IMR-90 (cell line): ENCODE data around the gene CASTOR1.

Experiments used
- BHLHE40 ChIP-seq: fragments of 150-350 bp; IDR thresholded peaks from 2 replicates; pipeline ENCODE4 v1.6.1; 2016; ENCODE audit warnings: mild to moderate bottlenecking, low read depth, low read length
- CEBPB ChIP-seq: IDR thresholded peaks from 2 replicates; pipeline ENCODE4 v1.6.1; 2012; ENCODE audit warnings: low read depth, low read length, improper control_type of control experiment
- CHD1 ChIP-seq: IDR thresholded peaks from 2 replicates; pipeline ENCODE4 v1.6.1; 2012; ENCODE audit warnings: low read depth, low read length, improper control_type of control experiment
- FOS ChIP-seq: fragments of 150-350 bp; IDR thresholded peaks from 2 replicates; pipeline ENCODE4 v1.6.1; 2016; ENCODE audit warnings: low read depth, low read length
- MAFK ChIP-seq: IDR thresholded peaks from 2 replicates; pipeline ENCODE4 v1.6.1; 2012; ENCODE audit warnings: low read depth, low read length, improper control_type of control experiment
- MAZ ChIP-seq: IDR thresholded peaks from 2 replicates; pipeline ENCODE4 v1.6.1; 2012; ENCODE audit warnings: low read depth, mild to moderate bottlenecking, low read length, improper control_type of control experiment, moderate library complexity, borderline replicate concordance
- MXI1 ChIP-seq: IDR thresholded peaks from 2 replicates; pipeline ENCODE4 v1.6.1; 2012; ENCODE audit warnings: low read depth, mild to moderate bottlenecking, low read length, moderate library complexity, borderline replicate concordance
- POLR2A ChIP-seq: IDR thresholded peaks from 2 replicates; pipeline ENCODE4 v1.6.1; 2012; ENCODE audit warnings: mild to moderate bottlenecking, low read depth, low read length
- RFX5 ChIP-seq: IDR thresholded peaks from 2 replicates; pipeline ENCODE4 v1.8.0; 2012; ENCODE audit warnings: low read depth, mild to moderate bottlenecking, low read length, moderate library complexity
- SMC3 ChIP-seq: fragments of 150-350 bp; IDR thresholded peaks from 2 replicates; pipeline ENCODE4 v1.6.1; 2016; ENCODE audit warnings: low read depth, mild to moderate bottlenecking, antibody characterized with exemption, low read length, moderate library complexity
- TF ChIP-seq, protein P1 (sequence below): conservative IDR thresholded peaks from 2 replicates; pipeline ENCODE4 v1.5.1; 2012; ENCODE audit warnings: mild to moderate bottlenecking, low read depth, low read length, improper control_type of control experiment
- TF ChIP-seq, protein P2 (sequence below): fragments of 150-350 bp; IDR thresholded peaks from 2 replicates; pipeline ENCODE4 v1.6.1; 2017; ENCODE audit warnings: mild to moderate bottlenecking, antibody characterized with exemption, low read length, low read depth

DNA sequence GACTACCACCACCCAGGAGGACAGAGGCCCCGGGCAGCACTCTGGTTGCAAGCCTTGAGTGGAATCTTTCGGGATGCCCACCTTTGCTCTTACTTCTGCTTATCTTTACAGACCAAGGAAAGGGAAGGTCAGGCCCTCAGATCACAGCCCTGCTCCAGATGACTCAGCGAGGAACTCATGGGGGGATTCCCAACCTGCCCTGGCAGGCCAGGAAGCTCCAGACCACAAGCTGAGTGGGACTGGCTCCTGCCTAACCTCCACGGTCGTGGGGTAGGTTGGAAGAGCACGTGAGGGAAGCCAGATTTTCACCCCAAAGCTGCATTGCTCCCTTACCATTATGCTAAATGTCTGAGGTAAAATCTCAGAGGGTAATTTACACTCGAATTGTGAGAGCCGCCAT is 25.6 kb upstream of the CASTOR1 start:
- TF ChIP-seq FOS (0 out of 2 replicates have a peak, but pooled peaks have one; percentile 29), BHLHE40 (peak; percentile 37; the same call in 1 of the 2 replicates), MAFK (no peak), MXI1 (no peak), POLR2A (no peak), MAZ (no peak), SMC3 (no peak), CEBPB (no peak), RFX5 (no peak), CHD1 (no peak)
- TF ChIP-seq, protein P1, sequence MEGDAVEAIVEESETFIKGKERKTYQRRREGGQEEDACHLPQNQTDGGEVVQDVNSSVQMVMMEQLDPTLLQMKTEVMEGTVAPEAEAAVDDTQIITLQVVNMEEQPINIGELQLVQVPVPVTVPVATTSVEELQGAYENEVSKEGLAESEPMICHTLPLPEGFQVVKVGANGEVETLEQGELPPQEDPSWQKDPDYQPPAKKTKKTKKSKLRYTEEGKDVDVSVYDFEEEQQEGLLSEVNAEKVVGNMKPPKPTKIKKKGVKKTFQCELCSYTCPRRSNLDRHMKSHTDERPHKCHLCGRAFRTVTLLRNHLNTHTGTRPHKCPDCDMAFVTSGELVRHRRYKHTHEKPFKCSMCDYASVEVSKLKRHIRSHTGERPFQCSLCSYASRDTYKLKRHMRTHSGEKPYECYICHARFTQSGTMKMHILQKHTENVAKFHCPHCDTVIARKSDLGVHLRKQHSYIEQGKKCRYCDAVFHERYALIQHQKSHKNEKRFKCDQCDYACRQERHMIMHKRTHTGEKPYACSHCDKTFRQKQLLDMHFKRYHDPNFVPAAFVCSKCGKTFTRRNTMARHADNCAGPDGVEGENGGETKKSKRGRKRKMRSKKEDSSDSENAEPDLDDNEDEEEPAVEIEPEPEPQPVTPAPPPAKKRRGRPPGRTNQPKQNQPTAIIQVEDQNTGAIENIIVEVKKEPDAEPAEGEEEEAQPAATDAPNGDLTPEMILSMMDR: no peak
- TF ChIP-seq, protein P2, sequence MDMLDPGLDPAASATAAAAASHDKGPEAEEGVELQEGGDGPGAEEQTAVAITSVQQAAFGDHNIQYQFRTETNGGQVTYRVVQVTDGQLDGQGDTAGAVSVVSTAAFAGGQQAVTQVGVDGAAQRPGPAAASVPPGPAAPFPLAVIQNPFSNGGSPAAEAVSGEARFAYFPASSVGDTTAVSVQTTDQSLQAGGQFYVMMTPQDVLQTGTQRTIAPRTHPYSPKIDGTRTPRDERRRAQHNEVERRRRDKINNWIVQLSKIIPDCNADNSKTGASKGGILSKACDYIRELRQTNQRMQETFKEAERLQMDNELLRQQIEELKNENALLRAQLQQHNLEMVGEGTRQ: 0 out of 2 replicates have a peak, but pooled peaks have one; percentile 5
